Endothelial cell (in vitro differentiated cells): Measurements from ENCODE around the gene DYNC2I2. TPM values are rescaled to one million over a fixed set of nuclear protein-coding genes. Genes with fewer than 3 reads are reported as not detected.

Source experiments
- DNase-seq: peaks from one replicate; pipeline ENCODE4 v3.0.0; 2021; ENCODE audit warnings: low spot score
- H3K27ac Mint-ChIP-seq: one replicate; pipeline ENCODE4 v1.8.0; 2021; ENCODE audit warnings: mixed read lengths, inconsistent platforms; ENCODE audit not compliant: unreplicated experiment
- H3K27me3 Mint-ChIP-seq: one replicate; pipeline ENCODE4 v1.8.0; 2021; ENCODE audit warnings: mild to moderate bottlenecking, moderate library complexity, mixed read lengths, inconsistent platforms; ENCODE audit not compliant: unreplicated experiment
- H3K36me3 Mint-ChIP-seq: one replicate; pipeline ENCODE4 v1.8.0; 2021; ENCODE audit warnings: mild to moderate bottlenecking, low read depth, mixed read lengths, inconsistent platforms; ENCODE audit not compliant: unreplicated experiment
- H3K4me1 Mint-ChIP-seq: one replicate; pipeline ENCODE4 v1.8.0; 2021; ENCODE audit warnings: mild to moderate bottlenecking, mixed read lengths, inconsistent platforms; ENCODE audit not compliant: unreplicated experiment
- H3K4me3 Mint-ChIP-seq: one replicate; pipeline ENCODE4 v1.8.0; 2021; ENCODE audit warnings: mild to moderate bottlenecking, mixed read lengths, inconsistent platforms; ENCODE audit not compliant: unreplicated experiment
- H3K9me3 Mint-ChIP-seq: one replicate; pipeline ENCODE4 v1.8.0; 2021; ENCODE audit warnings: mixed read lengths, inconsistent platforms; ENCODE audit not compliant: unreplicated experiment
- CTCF ChIP-seq: fragments of 200-600 bp; sonication (generic); IDR thresholded peaks from one replicate; pipeline ENCODE4 v1.5.0; 2021; ENCODE audit warnings: antibody characterized with exemption; ENCODE audit not compliant: unreplicated experiment
- total RNA-seq: library from RNA; stranded (reverse); fragmentation: NEBNext Ultra II Directional; extraction: Animal tissue kit (Norgen Biotek cat#: 25700); gene quantifications from one replicate; pipeline ENCODE4 v1.2.1, GENCODE V29; 2021; ENCODE audit not compliant: unreplicated experiment

Gene DYNC2I2
- total RNA-seq, 1 donor from 2014 or later, result 35.4 TPM

- Mint-ChIP-seq H3K27me3 (peaks cover 8% of the 10 kb centered on the region), H3K27ac (no peak overlapping the region)
Observed at GRCh38 chr9:128632066-128632465, 24.6 kb downstream of the DYNC2I2 start.

GRCh38 chr9:128631636-128632035, 25.0 kb downstream of the DYNC2I2 start:
- TF ChIP-seq CTCF, result no peak
- Mint-ChIP-seq H3K36me3 (peaks cover 35% of the 10 kb centered on the region), H3K27ac (no peak overlapping the region), H3K4me3 (peak overlapping the region; percentile 65), H3K27me3 (peaks cover 8% of the 10 kb centered on the region), H3K4me1 (peaks cover 2% of the 10 kb centered on the region), H3K9me3 (no peaks in the 10 kb centered on the region)
- no peak for DNase-seq

More at GRCh38 chr9:128632066-128632465, 24.6 kb downstream of the DYNC2I2 start:
- Mint-ChIP-seq H3K36me3 (peaks cover 35% of the 10 kb centered on the region), H3K4me3 (peak overlapping the region; percentile 65), H3K4me1 (peaks cover 2% of the 10 kb centered on the region), H3K9me3 (no peaks in the 10 kb centered on the region)
- TF ChIP-seq CTCF, result no peak
- DNase-seq, result no peak

- Mint-ChIP-seq H3K9me3 (no peaks in the 10 kb centered on the region), H3K27me3 (peaks cover 13% of the 10 kb centered on the region), H3K36me3 (peaks cover 51% of the 10 kb centered on the region), H3K4me1 (peaks cover 2% of the 10 kb centered on the region), H3K4me3 (no peak overlapping the region), H3K27ac (peak overlapping the region; percentile 42)
- no peak for TF ChIP-seq CTCF
- no peak for DNase-seq
Observed at GRCh38 chr9:128629852-128630545, 26.6 kb downstream of the DYNC2I2 start.

GRCh38 chr9:128629136-128629535, 27.5 kb downstream of the DYNC2I2 start:
- DNase-seq, result no peak
- Mint-ChIP-seq H3K27me3 (peaks cover 16% of the 10 kb centered on the region), H3K9me3 (no peaks in the 10 kb centered on the region), H3K4me3 (peak overlapping the region; percentile 77), H3K4me1 (peaks cover 2% of the 10 kb centered on the region), H3K36me3 (peaks cover 57% of the 10 kb centered on the region), H3K27ac (no peak overlapping the region)
- TF ChIP-seq CTCF, result no peak

GRCh38 chr9:128628471-128629048, 28.1 kb downstream of the DYNC2I2 start:
- Mint-ChIP-seq H3K4me3 (peak overlapping the region; percentile 77), H3K4me1 (peaks cover 2% of the 10 kb centered on the region), H3K27ac (no peak overlapping the region), H3K36me3 (peaks cover 58% of the 10 kb centered on the region), H3K9me3 (no peaks in the 10 kb centered on the region), H3K27me3 (peaks cover 16% of the 10 kb centered on the region)
- no peak for DNase-seq
- TF ChIP-seq CTCF, result no peak
